IPS-18a (cell line): ENCODE results near the gene PTGES3L.
A peak's percentile ranks its signal among the peaks of the same experiment; 100 is the strongest.

Source experiments
- H3K27ac ChIP-seq: one replicate; pipeline ENCODE4 v1.5.1; 2013; ENCODE audit warnings: low read length
- H3K27me3 ChIP-seq: one replicate; pipeline ENCODE4 v1.6.1; 2013; ENCODE audit warnings: mild to moderate bottlenecking, low read length; ENCODE audit not compliant: control insufficient read depth, insufficient read depth
- H3K36me3 ChIP-seq: one replicate; pipeline ENCODE4 v1.6.1; 2013; ENCODE audit warnings: low read depth, low read length; ENCODE audit not compliant: control insufficient read depth
- H3K4me1 ChIP-seq: one replicate; pipeline ENCODE4 v1.6.1; 2013; ENCODE audit warnings: low read depth, low read length; ENCODE audit not compliant: control insufficient read depth
- H3K4me3 ChIP-seq: one replicate; pipeline ENCODE4 v1.5.1; 2013; ENCODE audit warnings: low read length
- H3K9ac ChIP-seq: one replicate; pipeline ENCODE4 v1.6.1; 2013; ENCODE audit warnings: mild to moderate bottlenecking, low read length, moderate library complexity
- H3K9me3 ChIP-seq: one replicate; pipeline ENCODE4 v1.6.1; 2013; ENCODE audit warnings: low read depth, low read length; ENCODE audit not compliant: control insufficient read depth

PTGES3L gene

GRCh38 chr17:42979511-42980273, at the start of gene PTGES3L:
PTGES3L (minus strand) TSS chr17:42980080; CDS start chr17:42980053, 27 bp downstream.
- H3K27ac ChIP-seq: peak within 1 kb of the TSS; percentile 93
- H3K9me3 ChIP-seq: no peaks in the 10 kb centered on the region

GRCh38 chr17:43028221-43028861, 48.5 kb upstream of the PTGES3L start:
- Histone ChIP-seq H3K4me1 (peaks cover 28% of the 10 kb centered on the region), H3K9me3 (no peaks in the 10 kb centered on the region), H3K4me3 (no peak overlapping the region), H3K27ac (no peak overlapping the region), H3K36me3 (no peaks in the 10 kb centered on the region), H3K9ac (no peak overlapping the region), H3K27me3 (no peaks in the 10 kb centered on the region)

More at GRCh38 chr17:42979511-42980273, at the start of gene PTGES3L:
- Histone ChIP-seq H3K27me3 (no peaks in the 10 kb centered on the region), H3K4me1 (peaks cover 9% of the 10 kb centered on the region), H3K9ac (peak within 1 kb of the TSS; percentile 89), H3K4me3 (peak within 1 kb of the TSS; percentile 95), H3K36me3 (peaks cover 3% of the 10 kb centered on the region)

DNA sequence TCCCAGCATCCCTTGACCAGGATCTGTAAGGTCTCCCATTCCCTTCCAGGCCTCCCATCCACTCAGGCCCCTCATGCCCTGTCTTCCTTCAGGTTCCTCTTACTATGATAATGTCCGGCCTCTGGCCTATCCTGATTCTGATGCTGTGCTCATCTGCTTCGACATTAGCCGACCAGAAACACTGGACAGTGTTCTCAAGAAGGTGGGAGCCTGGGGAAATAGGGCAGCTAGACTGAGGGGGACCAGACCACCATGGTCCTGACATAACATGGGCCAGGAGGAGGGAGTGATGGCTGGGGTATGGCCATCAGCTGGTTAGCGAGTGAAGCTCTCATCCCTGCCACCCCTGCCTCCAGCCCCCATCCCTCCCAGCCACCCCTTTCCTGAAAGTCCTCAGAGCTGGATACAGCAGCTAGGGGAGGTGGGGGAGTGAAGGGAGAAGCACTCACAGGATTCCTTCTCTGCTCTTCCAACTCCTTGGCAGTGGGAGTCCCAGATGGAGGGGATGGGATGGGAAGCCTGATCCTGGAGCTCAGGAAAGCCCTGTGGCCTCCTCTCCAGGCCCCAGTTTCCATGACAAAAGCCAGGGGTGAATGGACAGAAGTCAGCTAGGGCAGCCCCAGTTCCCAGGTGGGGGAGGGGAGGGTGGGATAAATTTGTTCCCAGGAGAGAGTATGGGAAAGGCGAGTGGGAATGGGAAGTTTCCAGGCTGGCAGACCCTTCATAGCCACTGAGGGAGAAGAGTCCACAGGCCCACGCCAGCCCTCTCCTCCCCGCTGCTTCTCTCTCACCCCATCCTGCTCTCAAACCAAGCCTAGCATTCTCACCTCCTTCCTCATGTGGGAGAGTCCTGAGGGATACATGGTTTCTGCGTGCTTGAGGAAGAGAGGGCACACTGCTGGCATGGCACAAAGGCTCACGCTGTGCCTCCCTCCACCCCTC, 47.5 kb upstream of the PTGES3L start:
- Histone ChIP-seq H3K9me3 (no peaks in the 10 kb centered on the region), H3K36me3 (no peaks in the 10 kb centered on the region), H3K4me3 (peak overlapping the region; percentile 5), H3K27ac (peak overlapping the region; percentile 4), H3K4me1 (peaks cover 25% of the 10 kb centered on the region), H3K9ac (no peak overlapping the region), H3K27me3 (no peaks in the 10 kb centered on the region)

- H3K36me3 ChIP-seq: no peaks in the 10 kb centered on the region
- H3K27me3 ChIP-seq: no peaks in the 10 kb centered on the region
- H3K4me1 ChIP-seq: peaks cover 23% of the 10 kb centered on the region
- H3K4me3 ChIP-seq: peak overlapping the region; percentile 5
- H3K9me3 ChIP-seq: no peaks in the 10 kb centered on the region
- H3K9ac ChIP-seq: no peak overlapping the region
- no peak overlapping the region for H3K27ac ChIP-seq
These were observed 46.7 kb upstream of the PTGES3L start for GRCh38 chr17:43026595-43026994.

- peak overlapping the region; percentile 75 for H3K4me3 ChIP-seq
- H3K27me3 ChIP-seq: no peaks in the 10 kb centered on the region
- H3K9ac ChIP-seq: peak overlapping the region; percentile 38
These were observed 46.1 kb upstream of the PTGES3L start for GRCh38 chr17:43025766-43026537.

DNA sequence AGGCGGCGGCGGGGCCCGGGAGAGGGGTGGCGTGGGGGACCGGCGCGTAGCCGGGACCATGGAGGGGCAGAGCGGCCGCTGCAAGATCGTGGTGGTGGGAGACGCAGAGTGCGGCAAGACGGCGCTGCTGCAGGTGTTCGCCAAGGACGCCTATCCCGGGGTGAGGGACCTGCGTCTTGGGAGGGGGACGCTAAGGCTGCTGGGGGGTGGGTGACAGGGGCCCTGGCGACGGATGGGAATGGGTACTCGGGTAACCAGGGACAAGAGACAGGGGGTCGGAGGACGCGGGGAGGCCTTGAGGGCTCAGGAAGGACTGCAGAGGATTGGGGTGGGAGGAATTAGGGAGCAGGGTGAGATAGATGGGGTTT, 45.4 kb upstream of the PTGES3L start:
- no peaks in the 10 kb centered on the region for H3K27me3 ChIP-seq
- H3K4me1 ChIP-seq: peaks cover 21% of the 10 kb centered on the region
- peak overlapping the region; percentile 38 for H3K9ac ChIP-seq
- peak overlapping the region; percentile 75 for H3K4me3 ChIP-seq
- no peak overlapping the region for H3K27ac ChIP-seq
- H3K9me3 ChIP-seq: no peaks in the 10 kb centered on the region
- H3K36me3 ChIP-seq: no peaks in the 10 kb centered on the region

More at GRCh38 chr17:43025766-43026537, 46.1 kb upstream of the PTGES3L start:
- H3K27ac ChIP-seq: no peak overlapping the region
- H3K36me3 ChIP-seq: no peaks in the 10 kb centered on the region
- peaks cover 18% of the 10 kb centered on the region for H3K4me1 ChIP-seq
- no peaks in the 10 kb centered on the region for H3K9me3 ChIP-seq

DNA sequence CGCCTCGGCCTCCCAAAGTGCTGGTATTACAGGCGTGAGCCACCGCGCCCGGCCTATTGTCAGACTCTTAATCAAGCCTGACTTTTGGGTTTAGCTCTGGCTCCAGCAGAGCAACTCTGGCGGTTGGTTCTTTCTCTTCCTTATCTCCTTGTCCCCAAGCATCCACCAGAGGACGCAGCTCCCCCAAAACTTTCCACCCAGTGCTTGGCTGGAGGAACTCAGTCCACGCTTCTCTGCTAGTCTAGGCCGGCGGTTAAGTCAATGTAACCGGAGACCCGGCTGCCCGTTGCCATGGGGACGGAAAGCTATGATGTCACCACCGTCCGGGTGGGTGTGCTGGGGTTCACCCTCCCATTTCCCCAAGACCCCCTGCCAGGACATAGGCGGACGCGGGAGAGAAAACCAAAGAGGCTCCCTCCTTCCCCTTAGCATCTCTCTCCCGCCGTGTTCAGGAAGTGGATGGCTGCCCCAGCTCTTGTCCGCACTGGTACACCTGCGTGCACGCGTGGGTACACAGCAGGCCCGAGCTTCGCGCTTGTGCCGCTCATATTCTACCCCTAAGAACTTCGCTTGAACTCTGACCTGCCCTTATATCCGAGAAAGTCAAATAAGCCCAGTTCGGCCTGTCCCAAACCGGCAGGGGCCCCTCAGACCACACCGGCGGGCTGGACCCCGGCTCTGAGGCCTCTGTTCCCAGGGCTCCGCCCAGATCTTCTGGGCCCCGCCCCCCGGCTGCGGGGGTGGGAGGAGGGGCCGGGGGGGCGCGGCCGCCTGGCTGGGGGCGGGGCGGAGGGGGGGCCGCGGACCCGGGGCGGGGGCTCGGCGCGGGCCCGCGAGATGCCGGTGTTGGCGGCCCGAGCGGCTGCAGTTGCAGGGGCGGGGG, 44.8 kb upstream of the PTGES3L start, which contains the start of gene RND2:
Gene RND2 (plus strand): TSS at position 825 of the 883 bp plus-strand sequence. CDS start 117 bp downstream, outside the sequence.
- Histone ChIP-seq H3K9me3 (no peaks in the 10 kb centered on the region), H3K9ac (peak within 1 kb of the TSS; percentile 90), H3K36me3 (no peaks in the 10 kb centered on the region), H3K27me3 (no peaks in the 10 kb centered on the region), H3K27ac (peak within 1 kb of the TSS; percentile 89), H3K4me3 (peak within 1 kb of the TSS; percentile 93), H3K4me1 (peaks cover 27% of the 10 kb centered on the region)

- Histone ChIP-seq H3K9ac (peak within 1 kb of the TSS; percentile 85), H3K27ac (no peak within 1 kb of the TSS), H3K9me3 (no peaks in the 10 kb centered on the region), H3K36me3 (peaks cover 10% of the 10 kb centered on the region), H3K27me3 (no peaks in the 10 kb centered on the region), H3K4me3 (peak within 1 kb of the TSS; percentile 77), H3K4me1 (peaks cover 19% of the 10 kb centered on the region)
These were observed 42.0 kb upstream of the PTGES3L start, which contains the start of gene VAT1 for GRCh38 chr17:43021741-43022512. VAT1 (minus strand) TSS chr17:43022385; CDS start chr17:43022322, 63 bp downstream.

DNA sequence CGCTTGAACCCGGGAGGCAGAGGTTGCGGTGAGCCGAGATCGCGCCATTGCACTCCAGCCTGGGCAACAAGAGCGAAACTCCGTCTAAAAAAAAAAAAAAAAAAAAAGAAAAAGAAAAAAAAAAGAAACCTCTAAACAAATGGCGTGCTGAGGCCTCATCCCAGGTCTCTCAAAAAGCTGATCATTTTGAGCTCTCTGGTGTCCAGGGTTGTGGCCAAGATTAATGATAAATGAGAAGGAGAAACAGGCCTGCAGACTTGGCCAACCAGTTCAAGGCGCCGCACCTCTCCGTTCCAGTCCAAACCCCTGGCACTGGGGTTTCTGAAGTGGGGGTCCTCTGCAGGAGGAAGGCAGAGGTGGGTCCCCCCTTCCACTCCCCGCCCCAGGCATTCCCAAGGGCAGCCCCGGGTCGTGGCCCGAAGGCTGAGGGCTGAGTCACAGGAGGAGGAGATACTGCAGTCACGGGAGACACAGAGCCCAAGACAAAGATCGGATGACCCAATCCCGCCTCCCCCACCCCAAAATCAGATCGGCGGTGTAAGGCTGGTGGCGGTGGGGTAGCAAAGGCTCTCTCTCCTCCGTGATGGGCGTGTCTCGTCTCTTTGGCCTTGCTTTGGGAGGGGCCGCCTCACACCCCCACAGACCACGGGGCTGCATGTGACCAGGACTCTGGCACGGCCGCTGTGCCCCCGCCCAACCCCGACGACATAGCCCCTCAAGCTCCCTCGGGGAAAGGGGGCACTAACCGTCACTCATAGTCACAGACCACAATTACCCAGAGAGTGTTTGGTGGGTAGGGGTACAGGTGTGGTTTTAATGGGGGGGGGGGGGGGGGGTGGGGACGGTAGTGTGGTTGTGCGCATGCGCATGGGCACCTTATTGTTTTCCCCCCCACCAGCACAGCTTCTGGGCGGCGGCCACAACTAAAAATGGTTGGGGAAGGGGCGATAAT, 41.2 kb upstream of the PTGES3L start:
- peaks cover 13% of the 10 kb centered on the region for H3K4me1 ChIP-seq
- H3K27me3 ChIP-seq: no peaks in the 10 kb centered on the region
- H3K9ac ChIP-seq: peak overlapping the region; percentile 85
- peaks cover 16% of the 10 kb centered on the region for H3K36me3 ChIP-seq
- peak overlapping the region; percentile 77 for H3K4me3 ChIP-seq
- no peak overlapping the region for H3K27ac ChIP-seq
- H3K9me3 ChIP-seq: no peaks in the 10 kb centered on the region
